Measurements from ENCODE around the gene CAMK2G. TPM values are rescaled to one million over a fixed set of nuclear protein-coding genes. Genes with fewer than 3 reads are reported as not detected.
A peak's percentile ranks its signal among the peaks of the same experiment; 100 is the strongest.
"Not testable (repeated sequence)": the region's sequence is repeated elsewhere in the genome, so short reads cannot be mapped to it uniquely, and the experiment has no call there.

Gene CAMK2G
- total RNA-seq, 2 donors from 2014 or later = 40.0 to 45.8 TPM

- TF ChIP-seq, protein P1, sequence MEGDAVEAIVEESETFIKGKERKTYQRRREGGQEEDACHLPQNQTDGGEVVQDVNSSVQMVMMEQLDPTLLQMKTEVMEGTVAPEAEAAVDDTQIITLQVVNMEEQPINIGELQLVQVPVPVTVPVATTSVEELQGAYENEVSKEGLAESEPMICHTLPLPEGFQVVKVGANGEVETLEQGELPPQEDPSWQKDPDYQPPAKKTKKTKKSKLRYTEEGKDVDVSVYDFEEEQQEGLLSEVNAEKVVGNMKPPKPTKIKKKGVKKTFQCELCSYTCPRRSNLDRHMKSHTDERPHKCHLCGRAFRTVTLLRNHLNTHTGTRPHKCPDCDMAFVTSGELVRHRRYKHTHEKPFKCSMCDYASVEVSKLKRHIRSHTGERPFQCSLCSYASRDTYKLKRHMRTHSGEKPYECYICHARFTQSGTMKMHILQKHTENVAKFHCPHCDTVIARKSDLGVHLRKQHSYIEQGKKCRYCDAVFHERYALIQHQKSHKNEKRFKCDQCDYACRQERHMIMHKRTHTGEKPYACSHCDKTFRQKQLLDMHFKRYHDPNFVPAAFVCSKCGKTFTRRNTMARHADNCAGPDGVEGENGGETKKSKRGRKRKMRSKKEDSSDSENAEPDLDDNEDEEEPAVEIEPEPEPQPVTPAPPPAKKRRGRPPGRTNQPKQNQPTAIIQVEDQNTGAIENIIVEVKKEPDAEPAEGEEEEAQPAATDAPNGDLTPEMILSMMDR (IDR thresholded peaks at IDR 0.05) = no peak
- no peak overlapping the region for H3K9ac ChIP-seq (ENCODE audit: low read depth in 2 of 2, low read length in 2 of 2)
- H3K4me1 ChIP-seq = no peaks in the 10 kb centered on the region
- H3K27me3 ChIP-seq = no peaks in the 10 kb centered on the region
- H3K4me3 ChIP-seq = no peak overlapping the region
- H3K9me3 ChIP-seq = no peaks in the 10 kb centered on the region
- H3K27ac ChIP-seq = no peak overlapping the region
- intact Hi-C loops (cut with DNase I) = no loop called here
- peaks cover 28% of the 10 kb centered on the region for H3K36me3 ChIP-seq
- DNase-seq = no peak
These were observed 80.9 kb downstream of the CAMK2G start for GRCh38 chr10:73793456-73793855.

- no peak for DNase-seq
These were observed 82.4 kb downstream of the CAMK2G start for GRCh38 chr10:73791871-73792400.

GRCh38 chr10:73790886-73791625 is 83.3 kb downstream of the CAMK2G start:
- Histone ChIP-seq H3K36me3 (peaks cover 28% of the 10 kb centered on the region), H3K9ac (ENCODE audit: low read depth in 2 of 2, low read length in 2 of 2) (no peak overlapping the region), H3K9me3 (no peaks in the 10 kb centered on the region), H3K4me1 (peaks cover 7% of the 10 kb centered on the region), H3K4me3 (no peak overlapping the region), H3K27ac (no peak overlapping the region), H3K27me3 (no peaks in the 10 kb centered on the region)
- no peak for DNase-seq
- intact Hi-C loops (cut with DNase I) = no loop called here
- TF ChIP-seq, protein P1 (IDR thresholded peaks at IDR 0.05) = no peak

More at GRCh38 chr10:73791871-73792400, 82.4 kb downstream of the CAMK2G start:
- Histone ChIP-seq H3K4me1 (peaks cover 5% of the 10 kb centered on the region), H3K36me3 (peaks cover 28% of the 10 kb centered on the region), H3K27me3 (no peaks in the 10 kb centered on the region), H3K4me3 (no peak overlapping the region), H3K9ac (ENCODE audit: low read depth in 2 of 2, low read length in 2 of 2) (no peak overlapping the region), H3K9me3 (no peaks in the 10 kb centered on the region), H3K27ac (no peak overlapping the region)
- intact Hi-C loops (cut with DNase I) = no loop called here
- TF ChIP-seq, protein P1 (IDR thresholded peaks at IDR 0.05) = no peak

GRCh38 chr10:73789659-73790055 is 84.7 kb downstream of the CAMK2G start:
- Histone ChIP-seq H3K9me3 (no peaks in the 10 kb centered on the region), H3K36me3 (peaks cover 21% of the 10 kb centered on the region), H3K4me3 (no peak overlapping the region), H3K27ac (no peak overlapping the region), H3K4me1 (peaks cover 7% of the 10 kb centered on the region), H3K9ac (ENCODE audit: low read depth in 2 of 2, low read length in 2 of 2) (no peak overlapping the region), H3K27me3 (no peaks in the 10 kb centered on the region)
- TF ChIP-seq, protein P1 (IDR thresholded peaks at IDR 0.05) = no peak
- DNase-seq = no peak
- intact Hi-C loops (cut with DNase I) = no loop called here

- intact Hi-C loops (cut with DNase I) = no loop called here
- Histone ChIP-seq H3K36me3 (peaks cover 15% of the 10 kb centered on the region), H3K4me1 (peaks cover 7% of the 10 kb centered on the region), H3K9me3 (no peaks in the 10 kb centered on the region), H3K27ac (no peak overlapping the region), H3K9ac (ENCODE audit: low read depth in 2 of 2, low read length in 2 of 2) (no peak overlapping the region), H3K27me3 (no peaks in the 10 kb centered on the region), H3K4me3 (no peak overlapping the region)
- TF ChIP-seq, protein P1 (IDR thresholded peaks at IDR 0.05) = no peak
- DNase-seq = no peak
These were observed 85.3 kb downstream of the CAMK2G start for GRCh38 chr10:73788864-73789658.

- DNase-seq; H3K9ac ChIP-seq (ENCODE audit: low read depth in 2 of 2, low read length in 2 of 2); H3K27me3 ChIP-seq; H3K9me3 ChIP-seq; H3K36me3 ChIP-seq; intact Hi-C loops (cut with DNase I); H3K27ac ChIP-seq: not testable (repeated sequence)
- peaks cover 11% of the 10 kb centered on the region for H3K4me1 ChIP-seq
- peak overlapping the region; percentile 79 for H3K4me3 ChIP-seq
These were observed 87.1 kb downstream of the CAMK2G start for GRCh38 chr10:73787031-73787800.
